GM13977 (cell line): ENCODE results near the gene ALDH3A2.
"Not testable (repeated sequence)": the region's sequence is repeated elsewhere in the genome, so short reads cannot be mapped to it uniquely, and the experiment has no call there.

Source experiments
- DNase-seq: peaks from one replicate; pipeline ENCODE4 v3.0.0; 2012; ENCODE audit warnings: low spot score
- CTCF ChIP-seq: IDR thresholded peaks from 2 replicates; pipeline ENCODE4 v1.5.1; 2012; ENCODE audit warnings: mild to moderate bottlenecking, control low read depth; ENCODE audit not compliant: insufficient read depth; ENCODE audit errors: extremely low read depth, missing control alignments
- in situ Hi-C: fragments of 300-500 bp; cut with MboI; formaldehyde crosslinking; loops from one replicate; pipeline ENCODE4 v1.12.0; 2022; ENCODE audit warnings: low sequenced_read_pairs, low pct_unique_long_range_greater_than_20kb, mixed read lengths, inconsistent platforms; ENCODE audit not compliant: unreplicated experiment

ALDH3A2 gene

DNA sequence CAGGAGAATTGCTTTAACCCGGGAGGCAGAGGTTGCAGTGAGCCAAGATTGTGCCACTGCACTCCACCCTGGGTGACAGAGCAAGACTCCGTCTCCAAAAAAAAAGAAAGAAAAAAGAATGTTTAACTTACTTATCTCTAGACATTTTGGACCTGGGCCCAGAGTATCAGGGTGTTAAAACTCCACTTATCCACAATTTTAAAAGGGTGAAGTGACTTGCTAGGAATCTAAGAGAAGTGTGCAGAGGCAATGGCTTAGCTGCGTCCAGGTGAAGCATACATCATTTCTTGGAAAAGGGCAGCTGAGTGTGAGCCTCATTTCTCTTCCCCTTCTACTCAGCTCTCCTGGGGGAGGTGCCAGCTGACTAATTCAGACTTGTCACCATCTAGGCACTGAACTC lies 25.1 kb downstream of the ALDH3A2 start:
- in situ Hi-C loops, result no loop called here
- no peak for DNase-seq
- no peak for TF ChIP-seq CTCF

DNA sequence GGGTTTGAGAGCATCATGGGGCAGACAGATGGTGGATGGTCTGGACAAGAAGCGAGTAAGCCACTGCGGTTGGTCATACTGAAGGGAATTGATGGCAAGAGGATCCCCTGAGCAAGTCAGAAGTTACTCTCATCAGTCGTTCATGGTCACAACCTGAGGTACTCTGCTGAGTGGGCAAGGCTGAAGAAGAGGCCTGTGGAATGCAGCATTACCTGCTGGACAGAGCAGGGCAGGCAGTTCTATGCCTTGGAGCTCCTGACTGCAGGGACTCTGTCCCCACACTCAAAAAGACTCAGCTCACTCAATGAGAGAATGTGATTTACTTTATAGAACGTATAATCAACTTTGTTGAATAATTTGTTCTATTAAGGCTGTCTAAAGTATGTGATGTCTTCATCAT lies 28.3 kb downstream of the ALDH3A2 start:
- in situ Hi-C loops, result no loop called here
- no peak for DNase-seq
- TF ChIP-seq CTCF, result no peak

DNA sequence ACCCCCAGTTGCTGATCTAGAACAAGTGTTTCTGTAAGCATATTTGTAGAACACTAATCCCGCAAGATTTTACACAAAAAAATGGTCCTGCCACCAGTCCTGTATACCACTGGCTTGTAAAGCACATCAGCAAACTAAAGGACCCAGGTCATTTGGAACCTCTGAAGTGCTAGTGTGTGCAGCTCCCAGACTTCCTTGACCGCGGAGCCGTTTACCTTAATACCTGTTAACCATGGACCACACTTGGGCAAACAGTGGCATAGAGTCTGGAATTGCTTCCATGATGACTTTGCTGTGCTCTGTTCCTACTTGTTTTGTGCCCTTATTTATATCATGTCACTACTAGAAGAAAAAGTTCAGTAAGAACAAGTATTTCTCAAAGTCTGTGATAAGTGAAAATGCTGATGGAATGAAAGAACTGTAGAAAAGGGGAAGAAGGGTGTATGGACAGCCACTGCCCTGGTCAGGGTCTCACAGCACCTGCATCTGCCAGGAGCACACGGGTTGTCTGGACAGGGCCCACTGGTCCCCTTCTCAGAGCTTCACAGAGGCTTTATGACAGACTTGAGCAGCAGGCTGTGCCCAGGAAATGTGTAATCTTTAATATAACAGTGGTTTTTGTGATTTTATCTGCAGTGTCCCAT lies 29.3 kb downstream of the ALDH3A2 start:
- in situ Hi-C loops, result no loop called here
- no peak for TF ChIP-seq CTCF
- no peak for DNase-seq

GRCh38 chr17:19678581-19679453 lies 30.3 kb downstream of the ALDH3A2 start:
- DNase-seq, result no peak
- TF ChIP-seq CTCF, result no peak
- in situ Hi-C loops, result no loop called here

DNA sequence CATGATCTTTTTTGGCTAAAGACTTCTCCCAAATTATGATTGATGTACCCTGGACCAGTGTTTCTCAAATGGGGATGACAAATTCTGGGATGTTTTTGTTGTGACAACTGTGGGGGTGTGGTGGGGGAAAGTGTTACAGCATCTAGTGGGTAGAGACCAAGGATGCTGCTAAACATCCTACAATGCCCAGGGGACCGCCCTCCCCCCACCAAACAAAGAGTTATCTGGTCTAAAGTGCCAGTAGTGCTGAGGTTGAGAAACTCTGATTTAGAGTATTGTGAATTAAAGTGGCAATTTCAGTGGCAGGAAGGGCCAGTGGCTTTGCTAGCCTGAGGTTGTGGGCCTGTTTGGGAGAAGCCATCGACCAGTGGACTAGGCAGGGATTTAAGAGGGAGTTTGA lies 34.6 kb downstream of the ALDH3A2 start:
- in situ Hi-C loops, result no loop called here
- no peak for DNase-seq
- TF ChIP-seq CTCF, result no peak

- in situ Hi-C loops, DNase-seq: not testable (repeated sequence)
These were observed 36.5 kb downstream of the ALDH3A2 start for GRCh38 chr17:19684909-19685580.
